ENCODE results near the gene ALX4.

Gene ALX4

GRCh38 chr11:44235765-44236201 is 74.2 kb downstream of the ALX4 start:
- DNase-seq = no peak

DNA sequence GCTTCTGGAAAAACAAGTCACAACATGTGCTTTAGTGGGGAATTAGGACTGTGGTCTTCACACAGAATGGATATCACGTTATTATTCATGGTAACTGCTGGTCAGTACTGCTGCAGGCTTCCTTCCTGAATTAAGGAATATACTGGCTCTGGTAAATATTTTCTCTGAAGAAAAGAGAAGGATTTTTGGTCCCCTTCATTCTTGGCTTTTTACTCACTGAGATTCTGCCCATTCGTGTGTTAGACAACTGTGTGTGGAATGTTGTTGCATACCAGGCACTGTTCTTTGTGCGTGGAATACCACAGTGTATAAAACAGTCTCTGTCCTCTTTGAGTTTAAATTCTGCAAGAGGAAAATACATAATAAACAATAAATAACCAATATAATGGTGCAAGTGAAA is 80.3 kb downstream of the ALX4 start:
- DNase-seq = no peak

- DNase-seq = no peak
Measured at GRCh38 chr11:44229098-44229497, 80.8 kb downstream of the ALX4 start.

DNA sequence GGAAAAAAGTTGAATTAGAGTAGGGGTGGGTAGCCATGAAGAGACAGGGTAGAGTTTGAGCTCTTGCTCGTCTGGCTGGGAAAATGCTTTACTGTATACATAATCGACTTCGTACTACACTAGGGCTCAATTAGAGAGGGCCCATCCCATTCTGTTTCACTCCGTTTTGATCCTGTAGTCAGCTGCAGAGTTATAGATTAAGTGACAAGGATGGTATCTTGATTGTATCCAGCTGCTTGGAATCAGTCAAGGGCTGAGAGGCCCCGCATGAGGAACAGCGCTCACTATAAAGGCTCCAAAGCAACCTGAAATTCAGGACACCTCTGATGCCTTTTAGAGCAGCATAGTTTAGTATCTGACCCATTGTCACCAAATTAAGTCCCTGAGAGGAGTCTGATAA is 81.6 kb downstream of the ALX4 start:
- DNase-seq = no peak

DNA sequence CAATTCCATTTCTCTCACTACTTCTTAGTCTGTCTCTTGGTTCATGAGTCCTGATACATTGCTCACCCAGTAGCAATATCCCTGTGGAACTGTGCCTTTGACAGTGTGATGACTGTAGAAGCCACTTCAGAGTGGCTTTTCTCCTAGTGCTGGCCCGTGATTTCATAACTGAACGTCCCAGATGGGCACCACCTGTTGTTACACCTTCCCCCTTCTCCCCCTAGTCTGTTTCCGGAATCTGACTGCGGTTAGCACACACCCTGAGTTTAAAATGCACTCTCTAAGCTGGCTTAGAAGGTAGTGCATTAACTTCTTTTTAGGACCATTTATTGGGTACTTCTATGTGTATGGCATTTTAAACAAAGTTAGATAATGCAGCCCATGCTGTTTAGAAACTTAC is 83.0 kb downstream of the ALX4 start:
- no peak for DNase-seq

- DNase-seq = no peak
Measured at GRCh38 chr11:44226490-44226889, 83.4 kb downstream of the ALX4 start.

- no peak for DNase-seq
Measured at GRCh38 chr11:44224867-44225501, 85.0 kb downstream of the ALX4 start.

DNA sequence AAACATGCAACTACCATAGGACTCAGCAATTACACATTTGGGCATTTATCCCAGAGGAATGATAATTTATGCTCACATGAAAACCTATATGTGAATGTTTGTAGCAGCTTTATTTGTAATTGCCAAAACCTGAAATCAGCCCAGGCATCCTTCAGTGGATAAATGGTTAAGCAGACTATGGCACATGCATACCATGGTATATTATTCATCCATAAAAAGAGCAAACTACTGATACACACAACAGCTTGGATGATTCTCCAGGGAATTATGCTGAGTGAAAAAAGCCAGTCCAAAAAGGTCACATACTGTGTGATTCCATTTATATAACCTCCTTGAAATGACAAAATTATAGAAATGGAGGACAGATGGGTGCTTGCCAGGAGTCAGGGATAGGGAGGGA is 86.7 kb downstream of the ALX4 start:
- no peak for DNase-seq

DNA sequence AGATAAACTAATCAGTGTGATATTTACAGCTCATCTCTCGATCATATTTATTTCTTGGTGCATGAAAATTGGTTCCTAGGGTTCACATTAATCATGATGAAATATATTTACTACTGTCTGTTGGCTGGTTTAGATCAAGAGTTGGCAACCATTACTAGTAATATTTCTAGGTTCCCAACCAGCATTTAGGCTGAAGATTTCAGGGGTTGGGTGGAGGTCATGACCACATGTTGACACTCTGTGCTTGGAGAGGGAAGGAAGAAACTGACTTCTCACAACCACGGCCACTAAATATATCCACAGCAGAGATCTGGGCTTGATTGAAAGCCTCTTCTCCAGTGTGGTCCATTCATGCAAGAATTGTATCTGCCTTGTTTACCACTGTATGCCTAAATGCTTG is 87.9 kb downstream of the ALX4 start:
- DNase-seq = no peak

GRCh38 chr11:44221456-44221855 is 88.5 kb downstream of the ALX4 start:
- no peak for DNase-seq

- DNase-seq = no peak
Measured at GRCh38 chr11:44219830-44220796, 89.8 kb downstream of the ALX4 start.

DNA sequence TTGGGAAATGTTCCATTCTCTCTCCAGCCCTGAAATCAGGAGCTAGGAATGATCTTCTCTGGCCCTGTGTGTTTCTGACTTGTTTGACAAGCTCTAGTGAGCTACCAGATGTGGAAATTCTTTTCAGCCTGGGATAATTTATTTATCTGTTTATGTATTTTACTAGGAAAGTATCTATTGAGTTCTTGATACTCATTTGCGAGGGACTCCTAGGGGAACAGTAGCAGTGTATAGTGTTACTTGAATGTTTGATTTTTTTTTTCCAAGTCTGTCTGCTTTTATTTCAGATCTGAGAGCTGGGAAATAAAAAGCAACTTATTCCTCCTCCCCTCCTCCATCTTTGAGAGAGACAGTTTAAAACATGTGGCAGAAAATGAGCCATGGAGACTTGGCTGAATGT is 92.5 kb downstream of the ALX4 start:
- no peak for DNase-seq

- DNase-seq = no peak
Measured at GRCh38 chr11:44213148-44213547, 96.8 kb downstream of the ALX4 start.

- no peak for DNase-seq
Measured at GRCh38 chr11:44212128-44212527, 97.8 kb downstream of the ALX4 start.

Data from NCI-H1694 (cell line).